IMR-90 (cell line): ENCODE data around the gene ANKRD53. TPM values are rescaled to one million over a fixed set of nuclear protein-coding genes. Genes with fewer than 3 reads are reported as not detected.

Source experiments
- ATAC-seq: fragments of 200-7000 bp; cut with Tn5 transposase; 2 replicates; pipeline ENCODE4 v1.9.1; 2020; ENCODE audit warnings: low read depth, mild to moderate bottlenecking, moderate library complexity
- BruUV-seq: library from RNA; stranded (reverse); fragments of 400-500 nt; replicated peaks from 2 replicates; lab custom pipeline; 2021; lab: Mats Ljungman, UMichigan
- CTCF ChIA-PET: fragments of 300-600 bp; formaldehyde crosslinking; extraction: SDS; loops from one replicate; lab custom pipeline; 2021; ENCODE audit warnings: antibody characterized with exemption; lab: Yijun Ruan, JAX
- POLR2A ChIA-PET: fragments of 300-600 bp; sonication (Branson Sonifier 250); formaldehyde crosslinking; loops from one replicate; lab custom pipeline; 2022; ENCODE audit warnings: antibody characterized with exemption; ENCODE audit not compliant: unreplicated experiment; lab: Charles Lee
- DNase-seq: peaks from one replicate; pipeline ENCODE4 v3.0.0; 2013
- H2AFZ ChIP-seq: replicated peaks from 2 replicates; pipeline ENCODE3; 2013; ENCODE audit warnings: low read length, mild to moderate bottlenecking; ENCODE audit not compliant: poor library complexity
- H2AK5ac ChIP-seq: 2 replicates; pipeline ENCODE4 v1.6.1; 2013; ENCODE audit warnings: low read depth, low read length, inconsistent platforms
- H2AK9ac ChIP-seq: replicated peaks from 2 replicates; pipeline ENCODE3; 2013; ENCODE audit warnings: mild to moderate bottlenecking, low read depth, low read length, moderate library complexity; ENCODE audit not compliant: poor library complexity
- H2BK120ac ChIP-seq: 2 replicates; pipeline ENCODE4 v1.6.1; 2013; ENCODE audit warnings: low read depth, low read length, inconsistent platforms
- H2BK15ac ChIP-seq: 3 replicates; pipeline ENCODE4 v1.6.1; 2013; ENCODE audit warnings: low read depth, low read length, inconsistent platforms
- H2BK20ac ChIP-seq: 2 replicates; pipeline ENCODE4 v1.6.1; 2013; ENCODE audit warnings: low read depth, mild to moderate bottlenecking, inconsistent platforms, low read length, moderate library complexity
- H2BK5ac ChIP-seq: 2 replicates; pipeline ENCODE4 v1.6.1; 2013; ENCODE audit warnings: mild to moderate bottlenecking, low read depth, low read length, inconsistent platforms; ENCODE audit not compliant: poor library complexity, severe bottlenecking
- H3K14ac ChIP-seq: replicated peaks from 2 replicates; pipeline ENCODE4 v1.6.1; 2013; ENCODE audit warnings: low read depth, low read length, inconsistent platforms
- H3K18ac ChIP-seq: 2 replicates; pipeline ENCODE4 v1.6.1; 2013; ENCODE audit warnings: low read depth, low read length, control low read depth
- H3K23ac ChIP-seq: 2 replicates; pipeline ENCODE4 v1.6.1; 2013; ENCODE audit warnings: low read depth, low read length, inconsistent platforms
- H3K27ac ChIP-seq: 2 replicates; pipeline ENCODE4 v1.5.1; 2013; ENCODE audit warnings: mild to moderate bottlenecking, control low read depth, low read length; ENCODE audit not compliant: insufficient read depth
- H3K27me3 ChIP-seq: 2 replicates; pipeline ENCODE4 v1.6.1; 2013; ENCODE audit warnings: low read length; ENCODE audit not compliant: control insufficient read depth, insufficient read depth
- H3K36me3 ChIP-seq: 2 replicates; pipeline ENCODE4 v1.6.1; 2013; ENCODE audit warnings: low read length, mixed read lengths; ENCODE audit not compliant: control insufficient read depth, insufficient read depth
- H3K4ac ChIP-seq: 2 replicates; pipeline ENCODE4 v1.6.1; 2013; ENCODE audit warnings: low read depth, low read length, inconsistent platforms
- H3K4me1 ChIP-seq: 2 replicates; pipeline ENCODE4 v1.6.1; 2013; ENCODE audit warnings: low read length, mixed read lengths; ENCODE audit not compliant: control insufficient read depth, insufficient read depth
- H3K4me2 ChIP-seq: 2 replicates; pipeline ENCODE4 v1.6.1; 2013; ENCODE audit warnings: low read depth, mild to moderate bottlenecking, control low read depth, low read length, moderate library complexity
- H3K4me3 ChIP-seq: 2 replicates; pipeline ENCODE4 v1.5.1; 2013; ENCODE audit warnings: low read depth, mild to moderate bottlenecking, control low read depth, low read length, moderate library complexity; ENCODE audit not compliant: insufficient read depth
- H3K56ac ChIP-seq: 2 replicates; pipeline ENCODE4 v1.6.1; 2013; ENCODE audit warnings: low read length, inconsistent platforms; ENCODE audit not compliant: insufficient read depth; ENCODE audit errors: extremely low read depth
- H3K79me1 ChIP-seq, 2 experiments: 2 replicates each; pipeline ENCODE4 v1.6.1; 2013; ENCODE audit warnings: low read length in 2 of 2, inconsistent platforms in 1 of 2, low read depth in 1 of 2
- H3K9ac ChIP-seq: 2 replicates; pipeline ENCODE4 v1.6.1; 2013; ENCODE audit warnings: low read depth, low read length, control low read depth
- H3K9me1 ChIP-seq: 2 replicates; pipeline ENCODE4 v1.6.1; 2013; ENCODE audit warnings: low read length, inconsistent platforms; ENCODE audit not compliant: insufficient read depth
- H3K9me3 ChIP-seq: 2 replicates; pipeline ENCODE4 v1.6.1; 2013; ENCODE audit warnings: low read length; ENCODE audit not compliant: control insufficient read depth, insufficient read depth
- H4K20me1 ChIP-seq: 2 replicates; pipeline ENCODE4 v1.6.1; 2013; ENCODE audit warnings: low read length, inconsistent platforms; ENCODE audit not compliant: insufficient read depth
- H4K5ac ChIP-seq: 2 replicates; pipeline ENCODE4 v1.6.1; 2013; ENCODE audit warnings: mild to moderate bottlenecking, low read depth, low read length, control low read depth
- H4K8ac ChIP-seq, 2 experiments: 2 replicates each; pipeline ENCODE4 v1.6.1; 2013; ENCODE audit warnings: low read depth in 2 of 2, low read length in 2 of 2, control low read depth in 1 of 2, inconsistent platforms in 1 of 2
- H4K91ac ChIP-seq: 2 replicates; pipeline ENCODE4 v1.6.1; 2013; ENCODE audit warnings: low read depth, low read length, inconsistent platforms; ENCODE audit not compliant: insufficient read depth
- BHLHE40 ChIP-seq: fragments of 150-350 bp; IDR thresholded peaks from 2 replicates; pipeline ENCODE4 v1.6.1; 2016; ENCODE audit warnings: mild to moderate bottlenecking, low read depth, low read length
- CEBPB ChIP-seq: IDR thresholded peaks from 2 replicates; pipeline ENCODE4 v1.6.1; 2012; ENCODE audit warnings: low read depth, low read length, improper control_type of control experiment
- CHD1 ChIP-seq: IDR thresholded peaks from 2 replicates; pipeline ENCODE4 v1.6.1; 2012; ENCODE audit warnings: low read depth, low read length, improper control_type of control experiment
- FOS ChIP-seq: fragments of 150-350 bp; IDR thresholded peaks from 2 replicates; pipeline ENCODE4 v1.6.1; 2016; ENCODE audit warnings: low read depth, low read length
- MAFK ChIP-seq: IDR thresholded peaks from 2 replicates; pipeline ENCODE4 v1.6.1; 2012; ENCODE audit warnings: low read depth, low read length, improper control_type of control experiment
- MAZ ChIP-seq: IDR thresholded peaks from 2 replicates; pipeline ENCODE4 v1.6.1; 2012; ENCODE audit warnings: low read depth, mild to moderate bottlenecking, low read length, improper control_type of control experiment, moderate library complexity, borderline replicate concordance
- MXI1 ChIP-seq: IDR thresholded peaks from 2 replicates; pipeline ENCODE4 v1.6.1; 2012; ENCODE audit warnings: low read depth, mild to moderate bottlenecking, low read length, moderate library complexity, borderline replicate concordance
- NFE2L2 ChIP-seq: fragments of 150-350 bp; IDR thresholded peaks from 2 replicates; pipeline ENCODE4 v1.6.1; 2016; ENCODE audit warnings: low read depth, mild to moderate bottlenecking, low read length
- POLR2A ChIP-seq: IDR thresholded peaks from 2 replicates; pipeline ENCODE4 v1.6.1; 2012; ENCODE audit warnings: mild to moderate bottlenecking, low read depth, low read length
- RAD21 ChIP-seq: IDR thresholded peaks from 2 replicates; pipeline ENCODE4 v1.6.1; 2012; ENCODE audit warnings: low read length, improper control_type of control experiment
- RCOR1 ChIP-seq: IDR thresholded peaks from 2 replicates; pipeline ENCODE4 v1.6.1; 2012; ENCODE audit warnings: mild to moderate bottlenecking, low read length, improper control_type of control experiment; ENCODE audit not compliant: insufficient replicate concordance
- RFX5 ChIP-seq: IDR thresholded peaks from 2 replicates; pipeline ENCODE4 v1.8.0; 2012; ENCODE audit warnings: low read depth, mild to moderate bottlenecking, low read length, moderate library complexity
- SMC3 ChIP-seq: fragments of 150-350 bp; IDR thresholded peaks from 2 replicates; pipeline ENCODE4 v1.6.1; 2016; ENCODE audit warnings: low read depth, mild to moderate bottlenecking, antibody characterized with exemption, low read length, moderate library complexity
- WGBS, 2 experiments: methylation state at CpG; one replicate each; pipeline versions ENCODE4 v1.1.5 to v1.1.7; 2013; ENCODE audit warnings: missing lambda C conversion rate in 2 of 2; ENCODE audit not compliant: insufficient read length in 1 of 2; ENCODE audit errors: extremely low coverage in 2 of 2; 5-methylcytosine and 5-hydroxymethylcytosine counted together
- dilution Hi-C: fragments of 300-500 bp; cut with HindIII; formaldehyde crosslinking; loops from one replicate; pipeline ENCODE4 v1.14.3; 2018; ENCODE audit warnings: low sequenced_read_pairs; ENCODE audit not compliant: unreplicated experiment
- in situ Hi-C: fragments of 300-500 bp; cut with MboI; formaldehyde crosslinking; loops from 3 replicates; pipeline ENCODE4 v1.14.3; 2019; ENCODE audit warnings: low sequenced_read_pairs, inconsistent platforms, mixed read lengths
- intact Hi-C: fragments of 100-400 bp; cut with micrococcal nuclease; formaldehyde crosslinking; loops from 2 replicates; pipeline ENCODE4 v1.10.0; 2022
- polyA plus RNA-seq, 3 experiments: library from polyadenylated mRNA; depleted of rRNA; stranded (reverse); fragments of >200 nt; gene quantifications; 2 replicates each; pipeline ENCODE4 v1.2.3, GENCODE V29; 2012; ENCODE audit warnings: low replicate concordance in 1 of 3
- total RNA-seq: library from RNA; depleted of rRNA; stranded (reverse); fragments of >200 nt; gene quantifications from 2 replicates; pipeline ENCODE4 v1.2.3, GENCODE V29; 2012
- TF ChIP-seq, protein P1 (sequence below): fragments of 150-350 bp; IDR thresholded peaks from 2 replicates; pipeline ENCODE4 v1.6.1; 2017; ENCODE audit warnings: mild to moderate bottlenecking, antibody characterized with exemption, low read length, low read depth
- TF ChIP-seq, protein P2 (sequence below): fragments of 150-350 bp; IDR thresholded peaks from 2 replicates; pipeline ENCODE4 v1.6.1; 2016; ENCODE audit warnings: low read depth, mild to moderate bottlenecking, low read length, moderate library complexity, borderline replicate concordance
- TF ChIP-seq, protein P3 (sequence below): conservative IDR thresholded peaks from 2 replicates; pipeline ENCODE4 v1.5.1; 2012; ENCODE audit warnings: mild to moderate bottlenecking, low read depth, low read length, improper control_type of control experiment

ANKRD53 gene
- total and polyA plus RNA-seq, 2 of the 4 experiments (the other 2 are of a cell fraction): 0.54 to 1.0 TPM

DNA sequence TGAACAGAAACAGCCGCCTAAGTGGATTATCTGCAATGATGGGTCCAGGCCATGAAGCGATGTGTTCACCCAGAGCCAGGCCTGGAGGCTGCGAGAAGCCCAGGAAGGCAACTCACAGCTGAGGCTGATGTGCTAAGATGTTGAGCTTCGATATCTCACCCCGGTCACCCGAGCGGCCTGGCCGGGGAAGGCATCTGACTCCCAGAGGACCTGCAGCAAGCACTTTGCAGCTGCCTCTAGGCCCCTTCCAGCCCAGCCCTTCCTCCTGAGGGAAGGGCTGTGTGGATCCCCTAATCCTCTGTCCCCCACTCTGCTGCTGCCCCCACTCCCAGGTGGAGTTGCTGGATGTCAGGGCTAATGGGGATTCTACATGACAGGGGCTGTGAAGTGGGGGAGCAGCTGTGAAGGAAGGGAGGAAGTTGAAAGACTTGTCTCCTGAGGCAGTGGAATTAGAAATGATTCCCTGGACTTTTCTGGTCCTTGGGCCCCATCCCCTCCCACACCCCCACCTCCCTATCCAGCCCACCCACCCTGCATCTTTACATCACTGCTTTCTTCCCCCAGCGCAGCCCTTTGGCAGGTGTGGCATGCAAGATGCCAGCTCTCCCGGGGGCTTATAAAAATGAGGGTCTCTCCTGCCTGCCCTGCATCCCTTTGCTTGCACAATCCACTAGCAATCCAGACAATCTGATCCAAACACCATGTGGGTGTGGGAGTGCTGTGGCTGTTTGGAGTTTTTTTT lies 38.4 kb upstream of the ANKRD53 start:
- CTCF ChIA-PET: no interaction called here
- intact Hi-C loops: no loop called here

More for the DNA sequence above, 38.4 kb upstream of the ANKRD53 start:
- no peak overlapping the region for H2BK20ac ChIP-seq
- no peak overlapping the region for H4K8ac ChIP-seq
- H3K14ac ChIP-seq: no peak overlapping the region
- no peak overlapping the region for H2AFZ ChIP-seq
- H3K18ac ChIP-seq: no peak overlapping the region
- no peak overlapping the region for H2AK5ac ChIP-seq
- H4K5ac ChIP-seq: no peak overlapping the region
- DNase-seq (no peak), ATAC-seq (no peak)
- no peak overlapping the region for H2AK9ac ChIP-seq
- H4K20me1 ChIP-seq: no peaks in the 10 kb centered on the region; the same call in none of the 2 replicates
- no peaks in the 10 kb centered on the region; the same call in 1 of the 2 replicates for H3K27me3 ChIP-seq
- no peak overlapping the region for H4K91ac ChIP-seq
- H3K4ac ChIP-seq: no peak overlapping the region
- 44% methylated on average over 6 of the region's 10 CpGs; no CpG with 5 or more reads in 1 of the 2 experiments for WGBS, 2 experiments
- no peaks in the 10 kb centered on the region for H3K79me1 ChIP-seq
- no peak overlapping the region for H3K4me2 ChIP-seq
- H3K4me3 ChIP-seq: no peak overlapping the region
- no peak overlapping the region for H3K27ac ChIP-seq
- POLR2A ChIA-PET: no interaction called here
- dilution Hi-C loops: no loop called here
- H3K36me3 ChIP-seq: no peaks in the 10 kb centered on the region
- no peak for TF ChIP-seq FOS
- no peak for TF ChIP-seq SMC3
- no peak for TF ChIP-seq CHD1
- TF ChIP-seq MAFK: no peak
- no peak for TF ChIP-seq POLR2A
- no peak for TF ChIP-seq RFX5
- TF ChIP-seq RAD21: no peak
- TF ChIP-seq, protein P1, sequence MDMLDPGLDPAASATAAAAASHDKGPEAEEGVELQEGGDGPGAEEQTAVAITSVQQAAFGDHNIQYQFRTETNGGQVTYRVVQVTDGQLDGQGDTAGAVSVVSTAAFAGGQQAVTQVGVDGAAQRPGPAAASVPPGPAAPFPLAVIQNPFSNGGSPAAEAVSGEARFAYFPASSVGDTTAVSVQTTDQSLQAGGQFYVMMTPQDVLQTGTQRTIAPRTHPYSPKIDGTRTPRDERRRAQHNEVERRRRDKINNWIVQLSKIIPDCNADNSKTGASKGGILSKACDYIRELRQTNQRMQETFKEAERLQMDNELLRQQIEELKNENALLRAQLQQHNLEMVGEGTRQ: no peak
- no peak for TF ChIP-seq MAZ
- TF ChIP-seq CEBPB: no peak
- TF ChIP-seq NFE2L2: no peak
- no peak for TF ChIP-seq MXI1
- no peak for TF ChIP-seq BHLHE40
- TF ChIP-seq, protein P2, sequence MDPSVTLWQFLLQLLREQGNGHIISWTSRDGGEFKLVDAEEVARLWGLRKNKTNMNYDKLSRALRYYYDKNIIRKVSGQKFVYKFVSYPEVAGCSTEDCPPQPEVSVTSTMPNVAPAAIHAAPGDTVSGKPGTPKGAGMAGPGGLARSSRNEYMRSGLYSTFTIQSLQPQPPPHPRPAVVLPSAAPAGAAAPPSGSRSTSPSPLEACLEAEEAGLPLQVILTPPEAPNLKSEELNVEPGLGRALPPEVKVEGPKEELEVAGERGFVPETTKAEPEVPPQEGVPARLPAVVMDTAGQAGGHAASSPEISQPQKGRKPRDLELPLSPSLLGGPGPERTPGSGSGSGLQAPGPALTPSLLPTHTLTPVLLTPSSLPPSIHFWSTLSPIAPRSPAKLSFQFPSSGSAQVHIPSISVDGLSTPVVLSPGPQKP: no peak
- TF ChIP-seq, protein P3, sequence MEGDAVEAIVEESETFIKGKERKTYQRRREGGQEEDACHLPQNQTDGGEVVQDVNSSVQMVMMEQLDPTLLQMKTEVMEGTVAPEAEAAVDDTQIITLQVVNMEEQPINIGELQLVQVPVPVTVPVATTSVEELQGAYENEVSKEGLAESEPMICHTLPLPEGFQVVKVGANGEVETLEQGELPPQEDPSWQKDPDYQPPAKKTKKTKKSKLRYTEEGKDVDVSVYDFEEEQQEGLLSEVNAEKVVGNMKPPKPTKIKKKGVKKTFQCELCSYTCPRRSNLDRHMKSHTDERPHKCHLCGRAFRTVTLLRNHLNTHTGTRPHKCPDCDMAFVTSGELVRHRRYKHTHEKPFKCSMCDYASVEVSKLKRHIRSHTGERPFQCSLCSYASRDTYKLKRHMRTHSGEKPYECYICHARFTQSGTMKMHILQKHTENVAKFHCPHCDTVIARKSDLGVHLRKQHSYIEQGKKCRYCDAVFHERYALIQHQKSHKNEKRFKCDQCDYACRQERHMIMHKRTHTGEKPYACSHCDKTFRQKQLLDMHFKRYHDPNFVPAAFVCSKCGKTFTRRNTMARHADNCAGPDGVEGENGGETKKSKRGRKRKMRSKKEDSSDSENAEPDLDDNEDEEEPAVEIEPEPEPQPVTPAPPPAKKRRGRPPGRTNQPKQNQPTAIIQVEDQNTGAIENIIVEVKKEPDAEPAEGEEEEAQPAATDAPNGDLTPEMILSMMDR: no peak
- TF ChIP-seq RCOR1: no peak
- no peak overlapping the region for H2BK5ac ChIP-seq
- no peaks in the 10 kb centered on the region for H3K9me1 ChIP-seq
- no peak overlapping the region for H2BK15ac ChIP-seq
- BruUV-seq: no TSS peak
- no peak overlapping the region for H3K23ac ChIP-seq
- no peaks in the 10 kb centered on the region for H3K4me1 ChIP-seq
- no peak overlapping the region for H3K56ac ChIP-seq
- H3K9me3 ChIP-seq: no peaks in the 10 kb centered on the region
- in situ Hi-C loops: no loop called here
- H3K9ac ChIP-seq: no peak overlapping the region
- H2BK120ac ChIP-seq: no peak overlapping the region
